DMS53 treated with DMSO at 0.1 percent for 48 hours (cell line): ENCODE results near the gene OTOG.

Experiments used
- DNase-seq: peaks from one replicate; lab custom pipeline; 2025; ENCODE audit not compliant: unreplicated experiment; lab: John Stamatoyannopoulos, UW

The OTOG gene

GRCh38 chr11:17692931-17693330 lies 145.9 kb downstream of the OTOG start:
- no peak for DNase-seq

- DNase-seq = no peak
Measured at GRCh38 chr11:17693531-17693930, 146.5 kb downstream of the OTOG start.

GRCh38 chr11:17694494-17695110 lies 147.5 kb downstream of the OTOG start:
- DNase-seq = no peak

- DNase-seq = no peak
Measured at GRCh38 chr11:17695454-17696441, 148.7 kb downstream of the OTOG start.

GRCh38 chr11:17696741-17697140 lies 149.7 kb downstream of the OTOG start:
- DNase-seq = no peak
